Esophagus (tissue), 2 donors: ENCODE results near the gene CNTNAP5. TPM values are rescaled to one million over a fixed set of nuclear protein-coding genes. Genes with fewer than 3 reads are reported as not detected.

Source experiments
- H3K27ac ChIP-seq, 2 donors: one replicate each; pipeline ENCODE4 v1.5.1; 2013; ENCODE audit warnings: low read depth in 2 of 2, mild to moderate bottlenecking in 2 of 2, inconsistent platforms in 1 of 2, low read length in 1 of 2, moderate library complexity in 1 of 2
- H3K27me3 ChIP-seq, 2 donors: one replicate each; pipeline ENCODE4 v1.6.1; 2013; ENCODE audit warnings: low read length in 2 of 2, control low read depth in 1 of 2, mild to moderate bottlenecking in 1 of 2; ENCODE audit not compliant: insufficient read depth in 2 of 2, control insufficient read depth in 1 of 2
- H3K36me3 ChIP-seq, 2 donors: one replicate each; pipeline ENCODE4 v1.6.1; 2013; ENCODE audit warnings: low read length in 1 of 2; ENCODE audit not compliant: control insufficient read depth in 2 of 2, insufficient read depth in 2 of 2
- H3K4me1 ChIP-seq, 2 donors: one replicate each; pipeline ENCODE4 v1.6.1; 2013; ENCODE audit warnings: low read length in 1 of 2; ENCODE audit not compliant: control insufficient read depth in 2 of 2, insufficient read depth in 2 of 2
- H3K4me3 ChIP-seq, 2 donors: one replicate each; pipeline ENCODE4 v1.5.1; 2013; ENCODE audit warnings: low read length in 2 of 2, mild to moderate bottlenecking in 2 of 2, low read depth in 1 of 2, moderate library complexity in 1 of 2
- H3K9me3 ChIP-seq, 2 donors: one replicate each; pipeline ENCODE4 v1.6.1; 2013; ENCODE audit warnings: mild to moderate bottlenecking in 2 of 2, low read depth in 1 of 2, low read length in 1 of 2, moderate library complexity in 1 of 2; ENCODE audit not compliant: control insufficient read depth in 2 of 2, insufficient read depth in 1 of 2
- WGBS, 2 donors: extraction: QIAGEN DNeasy Blood & Tissue Kit; methylation state at CpG; one replicate each; pipeline ENCODE4 v1.1.7; 2013; 5-methylcytosine and 5-hydroxymethylcytosine counted together
- polyA plus RNA-seq, 2 donors: library from polyadenylated mRNA; stranded (reverse); fragments of 200-250 nt; gene quantifications; one replicate each; pipeline ENCODE4 v1.2.3, GENCODE V29; 2013
- donor health status: healthy with polysubstance abuse.
- donor health status: Bipolar disorder and iron deficiency.

CNTNAP5 gene
- polyA plus RNA-seq, 2 donors: not detected

GRCh38 chr2:124482551-124482950, 457.5 kb downstream of the CNTNAP5 start:
- no peaks in the 10 kb centered on the region for H3K27me3 ChIP-seq
- no peaks in the 10 kb centered on the region for H3K36me3 ChIP-seq
- H3K27ac ChIP-seq: no peak overlapping the region
- 71 to 79% methylated on average over 6 of the region's 6 CpGs for WGBS, 2 donors
- H3K9me3 ChIP-seq: peaks cover 0 to 2% of the 10 kb centered on the region in 2 donors
- H3K4me3 ChIP-seq: no peak overlapping the region
- H3K4me1 ChIP-seq: no peaks in the 10 kb centered on the region

- no peaks in the 10 kb centered on the region for H3K4me1 ChIP-seq
- no peaks in the 10 kb centered on the region for H3K36me3 ChIP-seq
- H3K9me3 ChIP-seq: peaks cover 0 to 2% of the 10 kb centered on the region in 2 donors
- H3K27ac ChIP-seq: no peak overlapping the region
- 88 to 92% methylated on average over 5 of the region's 5 CpGs for WGBS, 2 donors
- no peaks in the 10 kb centered on the region for H3K27me3 ChIP-seq
- H3K4me3 ChIP-seq: no peak overlapping the region
Measured at GRCh38 chr2:124485659-124486058, 460.6 kb downstream of the CNTNAP5 start.

GRCh38 chr2:124489686-124490085, 464.6 kb downstream of the CNTNAP5 start:
- no peak overlapping the region for H3K27ac ChIP-seq
- no peaks in the 10 kb centered on the region for H3K4me1 ChIP-seq
- H3K36me3 ChIP-seq: no peaks in the 10 kb centered on the region
- no peak overlapping the region for H3K4me3 ChIP-seq
- no peaks in the 10 kb centered on the region for H3K27me3 ChIP-seq
- H3K9me3 ChIP-seq: no peaks in the 10 kb centered on the region

GRCh38 chr2:124501575-124502152, 476.6 kb downstream of the CNTNAP5 start:
- no peak overlapping the region for H3K4me3 ChIP-seq
- no peaks in the 10 kb centered on the region for H3K4me1 ChIP-seq
- H3K36me3 ChIP-seq: no peaks in the 10 kb centered on the region
- H3K27ac ChIP-seq: no peak overlapping the region
- WGBS, 2 donors: 70 to 73% methylated on average over 6 of the region's 6 CpGs
- H3K27me3 ChIP-seq: no peaks in the 10 kb centered on the region
- peaks cover 4 to 5% of the 10 kb centered on the region in 2 donors for H3K9me3 ChIP-seq

GRCh38 chr2:124514236-124514635, 489.1 kb downstream of the CNTNAP5 start:
- Histone ChIP-seq H3K27ac (no peak overlapping the region), H3K4me3 (no peak overlapping the region), H3K9me3 (peaks cover 4 to 11% of the 10 kb centered on the region in 2 donors), H3K27me3 (no peaks in the 10 kb centered on the region), H3K4me1 (no peaks in the 10 kb centered on the region), H3K36me3 (no peaks in the 10 kb centered on the region)
- 68 to 72% methylated on average over 1 of the region's 1 CpG for WGBS, 2 donors

GRCh38 chr2:124520953-124521352, 495.9 kb downstream of the CNTNAP5 start:
- H3K4me1 ChIP-seq: no peaks in the 10 kb centered on the region
- H3K27ac ChIP-seq: no peak overlapping the region
- H3K27me3 ChIP-seq: no peaks in the 10 kb centered on the region

GRCh38 chr2:124523096-124523495, 498.0 kb downstream of the CNTNAP5 start:
- Histone ChIP-seq H3K36me3 (no peaks in the 10 kb centered on the region), H3K9me3 (no peaks in the 10 kb centered on the region), H3K4me3 (no peak overlapping the region), H3K27ac (no peak overlapping the region), H3K27me3 (no peaks in the 10 kb centered on the region), H3K4me1 (no peaks in the 10 kb centered on the region)
- WGBS, 2 donors: 59 to 66% methylated on average over 3 of the region's 3 CpGs

More at GRCh38 chr2:124520953-124521352, 495.9 kb downstream of the CNTNAP5 start:
- Histone ChIP-seq H3K4me3 (no peak overlapping the region), H3K9me3 (peaks cover 0 to 11% of the 10 kb centered on the region in 2 donors), H3K36me3 (no peaks in the 10 kb centered on the region)
- 64 to 69% methylated on average over 2 of the region's 2 CpGs for WGBS, 2 donors

GRCh38 chr2:124524155-124524915, 499.2 kb downstream of the CNTNAP5 start:
- 79 to 82% methylated on average over 7 of the region's 7 CpGs for WGBS, 2 donors
- Histone ChIP-seq H3K27me3 (no peaks in the 10 kb centered on the region), H3K4me1 (no peaks in the 10 kb centered on the region), H3K36me3 (no peaks in the 10 kb centered on the region), H3K9me3 (no peaks in the 10 kb centered on the region), H3K27ac (no peak overlapping the region), H3K4me3 (no peak overlapping the region)

GRCh38 chr2:124526221-124526620, 501.1 kb downstream of the CNTNAP5 start:
- no peaks in the 10 kb centered on the region for H3K9me3 ChIP-seq
- H3K27me3 ChIP-seq: no peaks in the 10 kb centered on the region
- H3K27ac ChIP-seq: no peak overlapping the region
- no peaks in the 10 kb centered on the region for H3K4me1 ChIP-seq
- WGBS, 2 donors: 72 to 74% methylated on average over 4 of the region's 4 CpGs
- H3K4me3 ChIP-seq: no peak overlapping the region
- no peaks in the 10 kb centered on the region for H3K36me3 ChIP-seq

GRCh38 chr2:124530203-124530602, 505.1 kb downstream of the CNTNAP5 start:
- H3K9me3 ChIP-seq: no peaks in the 10 kb centered on the region
- WGBS, 2 donors: 85 to 93% methylated on average over 4 of the region's 4 CpGs
- no peaks in the 10 kb centered on the region for H3K36me3 ChIP-seq
- no peaks in the 10 kb centered on the region for H3K4me1 ChIP-seq
- H3K27ac ChIP-seq: no peak overlapping the region
- no peaks in the 10 kb centered on the region for H3K27me3 ChIP-seq
- H3K4me3 ChIP-seq: no peak overlapping the region
